Measurements from ENCODE around the gene RCBTB1.

The RCBTB1 gene

GRCh38 chr13:49499889-49500660, 85.3 kb downstream of the RCBTB1 start:
- no peak for ATAC-seq

- ATAC-seq: no peak
Observed at GRCh38 chr13:49498206-49498605, 87.2 kb downstream of the RCBTB1 start.

- no peak for ATAC-seq
Observed at GRCh38 chr13:49497272-49497671, 88.1 kb downstream of the RCBTB1 start.

GRCh38 chr13:49496837-49497236, 88.5 kb downstream of the RCBTB1 start:
- peak; percentile 7 to 9 for ATAC-seq

- ATAC-seq: peak; percentile 89
Observed at GRCh38 chr13:49495783-49496762, 89.3 kb downstream of the RCBTB1 start, which contains the start of gene PHF11. Gene PHF11 (plus strand): TSS chr13:49495953. CDS start chr13:49496002, 49 bp downstream.

GRCh38 chr13:49494645-49495044, 90.7 kb downstream of the RCBTB1 start:
- ATAC-seq: no peak

GRCh38 chr13:49488563-49488962, 96.8 kb downstream of the RCBTB1 start:
- ATAC-seq: no peak

Measured in activated CD4-positive, CD25-positive, alpha-beta regulatory T cell treated with anti-CD3 and anti-CD28 coated beads, Interleukin-2, amount 50 U/mL, for 24 hours (primary cell).